ENCODE data around the gene ADAT3. TPM values are rescaled to one million over a fixed set of nuclear protein-coding genes. Genes with fewer than 3 reads are reported as not detected.

ADAT3 gene
- polyA plus RNA-seq, 1 of the 3 experiments (the other 2 are of a cell fraction): 2.8 TPM

GRCh38 chr19:1906985-1907562 lies 1.9 kb downstream of the ADAT3 start:
- Histone ChIP-seq H3K4me3 (ENCODE audit: low read depth in 2 of 2, low read length in 1 of 2) (no peak overlapping the region), H4K20me1 (ENCODE audit: insufficient read depth) (peaks cover 36% of the 10 kb centered on the region), H3K9me3 (no peaks in the 10 kb centered on the region), H3K27me3 (ENCODE audit: insufficient read depth) (no peaks in the 10 kb centered on the region), H2AFZ (ENCODE audit: low read depth) (no peak overlapping the region), H3K4me2 (no peak overlapping the region), H3F3A (replicated peaks; ENCODE audit: insufficient read depth) (peaks cover 17% of the 10 kb centered on the region), H3K4me1 (ENCODE audit: control insufficient read depth in 1 of 2, insufficient read depth in 2 of 2, low read depth in 1 of 2, low read length in 1 of 2) (peaks cover 0 to 18% of the 10 kb centered on the region in 2 experiments; a peak in 1 of 4 replicates), H3K9me2 (no peaks in the 10 kb centered on the region), H3K36me3 (replicated peaks in 1 of 2; ENCODE audit: control insufficient read depth in 1 of 2, insufficient read depth in 2 of 2, low read length in 1 of 2) (peaks cover 0 to 3% of the 10 kb centered on the region in 2 experiments), H3K79me2 (ENCODE audit: insufficient read depth) (peaks cover 66% of the 10 kb centered on the region), H3K27ac (ENCODE audit: low read depth in 2 of 2, low read length in 1 of 2) (no peak overlapping the region), H3K9ac (no peak overlapping the region)
- no peak for DNase-seq
- WGBS (ENCODE audit: low lambda C conversion rate): 91% methylated on average over 10 of the region's 10 CpGs
- ChIA-PET CTCF (interaction anchor here (2.9 kb wide), 1 partner anchor 21 kb away, joined by 11 read pairs; no protein-coding TSS in a partner anchor), POLR2A (no interaction called here)
- no peak for TF ChIP-seq ELF1 (IDR thresholded peaks at IDR 0.05)
- TF ChIP-seq GABPA (IDR thresholded peaks at IDR 0.05; ENCODE audit: low read depth): no peak
- no peak for TF ChIP-seq SIN3A (IDR thresholded peaks at IDR 0.05; ENCODE audit: borderline replicate concordance, low read depth, low read length)
- no peak for TF ChIP-seq MAX (IDR thresholded peaks at IDR 0.05; ENCODE audit: low read depth)
- TF ChIP-seq FOXJ3 (CRISPR knock-in tag; IDR thresholded peaks at IDR 0.05): no peak
- no peak for TF ChIP-seq TAF1 (IDR thresholded peaks at IDR 0.05; ENCODE audit: borderline replicate concordance, low read depth, low read length)
- TF ChIP-seq RCOR1 (IDR thresholded peaks at IDR 0.05; ENCODE audit: low read length): no peak
- TF ChIP-seq EZH2phosphoT487 (IDR thresholded peaks at IDR 0.05; ENCODE audit: borderline replicate concordance, low read depth): no peak
- TF ChIP-seq RAD21 (IDR thresholded peaks at IDR 0.05; ENCODE audit: low read length): no peak
- no peak for TF ChIP-seq FOXM1 (IDR thresholded peaks at IDR 0.05; ENCODE audit: low read depth)
- TF ChIP-seq RFX5 (IDR thresholded peaks at IDR 0.05; ENCODE audit: low read length): no peak
- TF ChIP-seq TEAD4 (IDR thresholded peaks at IDR 0.05; ENCODE audit: borderline replicate concordance, insufficient read depth): no peak
- no peak for TF ChIP-seq USF1 (IDR thresholded peaks at IDR 0.05; ENCODE audit: borderline replicate concordance, low read depth)
- TF ChIP-seq CHD2 (IDR thresholded peaks at IDR 0.05; ENCODE audit: low read length, partially characterized antibody): no peak
- no peak for TF ChIP-seq FOSL2 (IDR thresholded peaks at IDR 0.05; ENCODE audit: borderline replicate concordance, low read depth)
- no peak for TF ChIP-seq YY1 (IDR thresholded peaks at IDR 0.05; ENCODE audit: low read depth)
- TF ChIP-seq USF2 (IDR thresholded peaks at IDR 0.05; ENCODE audit: borderline replicate concordance, low read depth, low read length): no peak
